Activated gamma-delta T cell (primary cell): Measurements from ENCODE around the gene CAPN8.

ENCODE experiments used
- DNase-seq: peaks from one replicate; lab custom pipeline; 2025; lab: John Stamatoyannopoulos, UW

CAPN8 gene

GRCh38 chr1:223654083-223654482, 11.4 kb downstream of the CAPN8 start:
- DNase-seq: no peak

- no peak for DNase-seq
These were observed 12.1 kb downstream of the CAPN8 start for GRCh38 chr1:223653431-223653830.

- DNase-seq: no peak
These were observed 12.5 kb downstream of the CAPN8 start for GRCh38 chr1:223653015-223653414.

- no peak for DNase-seq
These were observed 13.0 kb downstream of the CAPN8 start for GRCh38 chr1:223652436-223652941.

- DNase-seq: no peak
These were observed 14.1 kb downstream of the CAPN8 start for GRCh38 chr1:223651291-223651991.

GRCh38 chr1:223650465-223650864, 15.0 kb downstream of the CAPN8 start:
- no peak for DNase-seq

GRCh38 chr1:223649222-223649621, 16.3 kb downstream of the CAPN8 start:
- DNase-seq: no peak

- DNase-seq: no peak
These were observed 18.3 kb downstream of the CAPN8 start for GRCh38 chr1:223647249-223647648.

- no peak for DNase-seq
These were observed 19.6 kb downstream of the CAPN8 start for GRCh38 chr1:223645903-223646302.

GRCh38 chr1:223642237-223642636, 23.3 kb downstream of the CAPN8 start:
- no peak for DNase-seq

GRCh38 chr1:223641523-223642039, 23.9 kb downstream of the CAPN8 start:
- DNase-seq: no peak

- no peak for DNase-seq
These were observed 26.2 kb downstream of the CAPN8 start for GRCh38 chr1:223639331-223639749.

GRCh38 chr1:223635236-223635635, 30.3 kb downstream of the CAPN8 start:
- DNase-seq: no peak

GRCh38 chr1:223634423-223634822, 31.1 kb downstream of the CAPN8 start:
- DNase-seq: no peak

- no peak for DNase-seq
These were observed 33.5 kb downstream of the CAPN8 start for GRCh38 chr1:223631956-223632355.

- no peak for DNase-seq
These were observed 34.0 kb downstream of the CAPN8 start for GRCh38 chr1:223631473-223631872.

GRCh38 chr1:223629126-223629457, 36.4 kb downstream of the CAPN8 start:
- no peak for DNase-seq

- no peak for DNase-seq
These were observed 37.0 kb downstream of the CAPN8 start for GRCh38 chr1:223628233-223629125.

- no peak for DNase-seq
These were observed 43.2 kb downstream of the CAPN8 start for GRCh38 chr1:223622132-223622842.

- no peak for DNase-seq
These were observed 44.2 kb downstream of the CAPN8 start for GRCh38 chr1:223621312-223621734.

GRCh38 chr1:223620297-223620897, 45.1 kb downstream of the CAPN8 start:
- DNase-seq: no peak

- no peak for DNase-seq
These were observed 46.8 kb downstream of the CAPN8 start for GRCh38 chr1:223618680-223619079.
